HL-60/S4 (cell line): ENCODE results near the gene TSC1.

Source experiments
- in situ Hi-C: fragments of 300-500 bp; cut with MboI; formaldehyde crosslinking; loops from 2 replicates; pipeline ENCODE4 v1.14.3; 2022; ENCODE audit warnings: low sequenced_read_pairs

The TSC1 gene

GRCh38 chr9:132942541-132943182 is 1.8 kb downstream of the TSC1 start:
- in situ Hi-C loops, result no loop called here

- in situ Hi-C loops, result no loop called here
Measured at GRCh38 chr9:132939169-132939568, 5.2 kb downstream of the TSC1 start.

- in situ Hi-C loops, result no loop called here
Measured at GRCh38 chr9:132937463-132937901, 6.9 kb downstream of the TSC1 start.

- in situ Hi-C loops, result no loop called here
Measured at GRCh38 chr9:132935026-132935425, 9.4 kb downstream of the TSC1 start.

GRCh38 chr9:132931178-132931735 is 13.2 kb downstream of the TSC1 start:
- in situ Hi-C loops, result no loop called here

- in situ Hi-C loops, result no loop called here
Measured at GRCh38 chr9:132927704-132928103, 16.7 kb downstream of the TSC1 start.

GRCh38 chr9:132923346-132923902 is 21.0 kb downstream of the TSC1 start:
- in situ Hi-C loops, result no loop called here

GRCh38 chr9:132919614-132920268 is 24.7 kb downstream of the TSC1 start:
- in situ Hi-C loops, result no loop called here

- in situ Hi-C loops, result no loop called here
Measured at GRCh38 chr9:132914924-132915323, 29.5 kb downstream of the TSC1 start.

GRCh38 chr9:132912131-132912530 is 32.3 kb downstream of the TSC1 start:
- in situ Hi-C loops, result no loop called here

GRCh38 chr9:132910376-132910775 is 34.0 kb downstream of the TSC1 start:
- in situ Hi-C loops, result no loop called here

- in situ Hi-C loops, result no loop called here
Measured at GRCh38 chr9:132909311-132909710, 35.1 kb downstream of the TSC1 start.

- in situ Hi-C loops, result no loop called here
Measured at GRCh38 chr9:132908635-132909034, 35.8 kb downstream of the TSC1 start.

- in situ Hi-C loops, result no loop called here
Measured at GRCh38 chr9:132905726-132906125, 38.7 kb downstream of the TSC1 start.

GRCh38 chr9:132903574-132904492 is 40.6 kb downstream of the TSC1 start:
- in situ Hi-C loops, result no loop called here

- in situ Hi-C loops, result no loop called here
Measured at GRCh38 chr9:132901858-132902831, 42.3 kb downstream of the TSC1 start.

- in situ Hi-C loops, result no loop called here
Measured at GRCh38 chr9:132898051-132898450, 46.4 kb downstream of the TSC1 start.

GRCh38 chr9:132896906-132897305 is 47.5 kb downstream of the TSC1 start:
- in situ Hi-C loops, result no loop called here

GRCh38 chr9:132896264-132896663 is 48.2 kb downstream of the TSC1 start:
- in situ Hi-C loops, result no loop called here
